Measurements from ENCODE around the gene IFI44L.

Gene IFI44L

GRCh38 chr1:78650114-78650660 is 29.9 kb downstream of the IFI44L start:
- H3K4me3 ChIP-seq (ENCODE audit: low read length), result peak overlapping the region; percentile 62
- TF ChIP-seq, protein P1, sequence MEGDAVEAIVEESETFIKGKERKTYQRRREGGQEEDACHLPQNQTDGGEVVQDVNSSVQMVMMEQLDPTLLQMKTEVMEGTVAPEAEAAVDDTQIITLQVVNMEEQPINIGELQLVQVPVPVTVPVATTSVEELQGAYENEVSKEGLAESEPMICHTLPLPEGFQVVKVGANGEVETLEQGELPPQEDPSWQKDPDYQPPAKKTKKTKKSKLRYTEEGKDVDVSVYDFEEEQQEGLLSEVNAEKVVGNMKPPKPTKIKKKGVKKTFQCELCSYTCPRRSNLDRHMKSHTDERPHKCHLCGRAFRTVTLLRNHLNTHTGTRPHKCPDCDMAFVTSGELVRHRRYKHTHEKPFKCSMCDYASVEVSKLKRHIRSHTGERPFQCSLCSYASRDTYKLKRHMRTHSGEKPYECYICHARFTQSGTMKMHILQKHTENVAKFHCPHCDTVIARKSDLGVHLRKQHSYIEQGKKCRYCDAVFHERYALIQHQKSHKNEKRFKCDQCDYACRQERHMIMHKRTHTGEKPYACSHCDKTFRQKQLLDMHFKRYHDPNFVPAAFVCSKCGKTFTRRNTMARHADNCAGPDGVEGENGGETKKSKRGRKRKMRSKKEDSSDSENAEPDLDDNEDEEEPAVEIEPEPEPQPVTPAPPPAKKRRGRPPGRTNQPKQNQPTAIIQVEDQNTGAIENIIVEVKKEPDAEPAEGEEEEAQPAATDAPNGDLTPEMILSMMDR (conservative IDR thresholded peaks at IDR 0.05; ENCODE audit: low read length), result no peak
- peak; percentile 8 for DNase-seq (ENCODE audit: low read depth)

GRCh38 chr1:78651241-78651640 is 31.0 kb downstream of the IFI44L start:
- DNase-seq (ENCODE audit: low read depth), result peak; percentile 62
- TF ChIP-seq, protein P1 (conservative IDR thresholded peaks at IDR 0.05; ENCODE audit: low read length), result no peak
- H3K4me3 ChIP-seq (ENCODE audit: low read length), result peak overlapping the region; percentile 62

DNA sequence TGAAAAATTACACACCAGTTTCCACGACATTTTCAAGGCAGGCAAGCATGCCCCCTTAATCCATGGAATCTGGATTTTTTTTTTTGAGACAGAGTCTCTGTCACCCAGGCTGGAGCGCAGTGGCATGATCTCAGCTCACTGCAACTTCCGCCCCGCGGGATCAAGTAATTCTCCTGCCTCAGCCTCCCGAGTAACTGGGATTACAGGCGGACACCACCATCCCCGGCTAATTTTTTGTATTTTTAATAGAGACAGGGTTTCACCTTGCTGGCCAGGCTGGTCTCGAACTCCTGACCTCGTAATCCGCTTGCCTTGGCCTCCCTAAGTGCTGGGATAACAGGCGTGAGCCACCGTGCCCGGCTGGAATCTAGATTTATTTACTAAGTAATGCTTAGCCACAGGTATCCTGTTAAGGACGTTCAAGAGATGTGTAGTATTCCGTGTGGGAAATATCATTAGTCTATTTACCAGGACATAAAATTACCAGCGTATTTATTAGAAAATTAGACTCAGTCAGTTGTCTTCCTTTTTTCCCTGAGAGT is 31.8 kb downstream of the IFI44L start:
- DNase-seq (ENCODE audit: low read depth), result no peak
- H3K4me3 ChIP-seq (ENCODE audit: low read length), result peak overlapping the region; percentile 62; the same call in 1 of the 2 replicates
- TF ChIP-seq, protein P1 (conservative IDR thresholded peaks at IDR 0.05; ENCODE audit: low read length), result no peak

GRCh38 chr1:78658901-78659300 is 38.7 kb downstream of the IFI44L start:
- TF ChIP-seq, protein P1 (conservative IDR thresholded peaks at IDR 0.05; ENCODE audit: low read length), result no peak
- DNase-seq (ENCODE audit: low read depth), result no peak
- H3K4me3 ChIP-seq (ENCODE audit: low read length), result no peak overlapping the region

DNA sequence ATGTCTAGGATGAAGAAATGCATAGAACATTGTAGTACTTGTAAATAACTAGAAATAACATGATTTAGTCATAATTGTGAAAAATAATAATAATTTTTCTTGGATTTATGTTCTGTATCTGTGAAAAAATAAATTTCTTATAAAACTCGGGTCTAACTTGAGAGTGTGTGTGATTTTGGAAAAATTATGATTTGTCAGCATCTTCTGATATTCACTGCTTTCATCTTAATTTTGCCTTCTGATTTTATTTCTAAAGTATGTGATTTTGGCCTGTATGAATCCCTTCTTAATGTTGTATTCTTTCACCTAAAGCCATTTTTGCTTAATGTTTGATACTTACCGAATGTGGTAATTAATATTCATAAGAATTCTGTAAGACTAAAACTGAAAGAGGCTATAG is 43.7 kb downstream of the IFI44L start:
- TF ChIP-seq, protein P1 (conservative IDR thresholded peaks at IDR 0.05; ENCODE audit: low read length), result no peak
- H3K4me3 ChIP-seq (ENCODE audit: low read length), result no peak overlapping the region
- no peak for DNase-seq (ENCODE audit: low read depth)

DNA sequence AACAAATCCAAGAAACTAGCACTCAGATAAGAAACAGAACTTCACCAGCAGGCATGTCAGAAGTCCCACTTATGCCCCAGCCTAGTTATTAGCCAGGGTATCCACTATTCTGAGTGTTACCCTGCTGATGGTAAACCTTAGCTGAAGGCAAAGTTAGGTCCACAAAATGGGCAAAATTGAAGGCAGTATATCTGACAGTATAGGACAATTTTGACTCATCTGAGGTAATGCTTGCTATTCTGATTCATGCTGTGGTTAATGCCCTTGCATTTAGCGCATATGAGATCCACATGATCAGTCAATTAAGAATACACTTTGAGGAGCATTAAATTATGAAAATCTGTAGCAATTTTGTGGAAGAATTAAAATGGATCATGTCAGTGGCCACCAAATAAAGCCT is 44.5 kb downstream of the IFI44L start:
- TF ChIP-seq, protein P1 (conservative IDR thresholded peaks at IDR 0.05; ENCODE audit: low read length), result no peak
- DNase-seq (ENCODE audit: low read depth), result no peak
- no peak overlapping the region for H3K4me3 ChIP-seq (ENCODE audit: low read length)

DNA sequence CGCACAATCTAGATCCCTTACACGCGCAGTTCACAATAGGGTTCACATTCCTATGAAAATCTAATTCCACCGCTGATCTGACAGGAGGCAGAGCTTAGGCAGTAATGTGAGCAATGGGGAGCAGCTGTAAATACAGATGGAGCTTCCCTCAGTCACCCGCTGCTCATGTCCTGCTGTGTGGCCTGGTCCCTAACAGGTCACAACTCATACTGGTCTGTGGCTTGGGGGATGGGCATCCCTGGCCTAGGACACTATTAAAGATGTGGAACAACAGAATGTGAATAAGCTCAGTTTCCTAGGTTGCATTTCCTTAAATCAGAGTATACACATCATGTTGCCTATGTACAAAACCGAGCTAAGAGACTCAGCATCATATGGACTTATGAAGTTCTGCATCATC is 45.6 kb downstream of the IFI44L start:
- no peak overlapping the region for H3K4me3 ChIP-seq (ENCODE audit: low read length)
- TF ChIP-seq, protein P1 (conservative IDR thresholded peaks at IDR 0.05; ENCODE audit: low read length), result no peak
- DNase-seq (ENCODE audit: low read depth), result no peak
